ENCODE data around the gene VHLL.

The VHLL gene

DNA sequence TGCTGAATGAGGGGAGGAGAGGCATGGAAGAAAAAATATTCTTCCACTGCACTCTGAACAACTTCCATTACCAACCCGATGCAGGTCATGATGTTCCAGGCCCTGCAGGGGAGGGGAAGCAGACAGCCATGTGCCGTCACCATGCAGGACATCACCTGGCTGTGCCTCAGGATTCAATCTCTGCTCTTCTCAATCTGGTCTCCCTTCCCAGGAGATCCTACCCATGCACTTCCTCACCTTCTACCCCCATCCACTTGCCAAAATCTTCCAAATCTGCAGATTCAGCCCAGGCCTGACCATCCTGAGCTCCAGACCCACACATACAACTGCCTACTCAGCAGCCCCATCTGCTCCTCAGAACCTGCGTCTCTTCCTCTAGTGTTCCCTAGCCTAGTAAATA, 45.5 kb downstream of the VHLL start:
- DNase-seq, result no peak

GRCh38 chr1:156251527-156251926, 47.6 kb downstream of the VHLL start:
- no peak for DNase-seq

GRCh38 chr1:156249593-156249992, 49.5 kb downstream of the VHLL start:
- DNase-seq, result no peak

All from fibroblast of skin of abdomen (primary cell).